Epithelial cell of alveolus of lung (primary cell): ENCODE measurements around the gene LITAFD. TPM values are rescaled to one million over a fixed set of nuclear protein-coding genes. Genes with fewer than 3 reads are reported as not detected.

ENCODE experiments used
- total RNA-seq: library from RNA; depleted of rRNA; stranded (reverse); fragments of >200 nt; gene quantifications from 2 replicates; pipeline ENCODE4 v1.2.1, GENCODE V29; 2015

The LITAFD gene
- not detected in 2 replicates for total RNA-seq

GRCh38 chr16:8882041-8882617 lies at the start of gene LITAFD:
Gene LITAFD, plus strand, starts transcription at chr16:8882351. Its CDS starts 2,005 bp downstream, at chr16:8884356.

GRCh38 chr16:8868416-8869211 lies 13.5 kb upstream of the LITAFD start, which contains the start of gene CARHSP1:
Gene CARHSP1, minus strand, starts transcription at chr16:8869006. Its CDS starts 9,678 bp downstream, at chr16:8859328.

Other genes with a start within 250 kb of the LITAFD start
- gene ABAT, start 207.7 kb upstream of the LITAFD start, total RNA-seq, result 1.2 and 4.3 TPM in 2 replicates
- gene TMEM186, start 84.7 kb upstream of the LITAFD start, total RNA-seq, result 7.8 and 15.4 TPM in 2 replicates
- gene PMM2, start 84.5 kb upstream of the LITAFD start, total RNA-seq, result 20.2 and 39.7 TPM in 2 replicates
- 132 and 151 TPM in 2 replicates for gene CARHSP1, start 13.3 kb upstream of the LITAFD start, total RNA-seq
- gene USP7, start 81.6 kb downstream of the LITAFD start, total RNA-seq, result 41.4 and 47.4 TPM in 2 replicates
- gene HAPSTR1, start 209.3 kb downstream of the LITAFD start, total RNA-seq, result 44.2 and 45.0 TPM in 2 replicates